Astrocyte (in vitro differentiated cells and primary cell): Measurements from ENCODE around the gene RPL7A. TPM values are rescaled to one million over a fixed set of nuclear protein-coding genes. Genes with fewer than 3 reads are reported as not detected.

Experiments
- DNase-seq: peaks from one replicate; pipeline ENCODE4 v3.0.0-alpha.2; 2010; ENCODE audit warnings: low read depth
- FAIRE-seq: peaks from 2 replicates; lab custom pipeline; 2011; peaks lifted over from hg19 to GRCh38; lab: Jason Lieb, UNC
- H2AFZ ChIP-seq: 2 replicates; pipeline ENCODE4 v1.6.0; 2012; ENCODE audit warnings: low read depth, low read length, inconsistent platforms
- H3K27ac ChIP-seq: 2 replicates; pipeline ENCODE4 v1.5.1; 2011; ENCODE audit warnings: low read depth, low read length, inconsistent platforms
- H3K27me3 ChIP-seq: 2 replicates; pipeline ENCODE4 v1.6.0; 2011; ENCODE audit warnings: low read length, inconsistent platforms; ENCODE audit not compliant: insufficient read depth
- H3K36me3 ChIP-seq: 2 replicates; pipeline ENCODE4 v1.5.1; 2011; ENCODE audit warnings: low read length, inconsistent platforms; ENCODE audit not compliant: insufficient read depth
- H3K4me1 ChIP-seq: 2 replicates; pipeline ENCODE4 v1.5.1; 2011; ENCODE audit warnings: low read length, inconsistent platforms; ENCODE audit not compliant: insufficient read depth
- H3K4me2 ChIP-seq: 2 replicates; pipeline ENCODE4 v1.6.0; 2012; ENCODE audit warnings: low read length, inconsistent platforms
- H3K4me3 ChIP-seq: 2 replicates; pipeline ENCODE4 v1.5.1; 2011; ENCODE audit warnings: low read depth, mild to moderate bottlenecking, low read length, inconsistent platforms; ENCODE audit not compliant: insufficient read depth
- H3K79me2 ChIP-seq: 2 replicates; pipeline ENCODE4 v1.6.0; 2012; ENCODE audit warnings: mild to moderate bottlenecking, low read length, inconsistent platforms; ENCODE audit not compliant: insufficient read depth
- H3K9ac ChIP-seq: 2 replicates; pipeline ENCODE4 v1.6.0; 2012; ENCODE audit warnings: mild to moderate bottlenecking, low read length, inconsistent platforms
- H3K9me3 ChIP-seq: 2 replicates; pipeline ENCODE4 v1.5.1; 2012; ENCODE audit warnings: low read depth, mild to moderate bottlenecking, low read length, inconsistent platforms; ENCODE audit not compliant: insufficient read depth
- H4K20me1 ChIP-seq: 2 replicates; pipeline ENCODE4 v1.6.0; 2012; ENCODE audit warnings: low read length, inconsistent platforms; ENCODE audit not compliant: insufficient read depth
- H3K27ac Mint-ChIP-seq: one replicate; pipeline ENCODE4 v1.8.0; 2021; ENCODE audit warnings: mild to moderate bottlenecking, mixed read lengths; ENCODE audit not compliant: unreplicated experiment
- H3K27me3 Mint-ChIP-seq: one replicate; pipeline ENCODE4 v1.8.0; 2021; ENCODE audit warnings: low read depth, mixed read lengths; ENCODE audit not compliant: unreplicated experiment
- H3K36me3 Mint-ChIP-seq: one replicate; pipeline ENCODE4 v1.8.0; 2021; ENCODE audit warnings: low read depth, mixed read lengths; ENCODE audit not compliant: unreplicated experiment
- H3K4me1 Mint-ChIP-seq: one replicate; pipeline ENCODE4 v1.8.0; 2021; ENCODE audit warnings: low read depth, mixed read lengths; ENCODE audit not compliant: unreplicated experiment
- H3K4me3 Mint-ChIP-seq: one replicate; pipeline ENCODE4 v1.8.0; 2021; ENCODE audit warnings: mild to moderate bottlenecking, moderate library complexity, mixed read lengths; ENCODE audit not compliant: unreplicated experiment
- H3K9me3 Mint-ChIP-seq: one replicate; pipeline ENCODE4 v1.8.0; 2021; ENCODE audit warnings: mild to moderate bottlenecking, mixed read lengths; ENCODE audit not compliant: unreplicated experiment
- EZH2 ChIP-seq: IDR thresholded peaks from 2 replicates; pipeline ENCODE4 v1.6.1; 2012; ENCODE audit warnings: mild to moderate bottlenecking, low read length, inconsistent platforms; ENCODE audit not compliant: insufficient read depth
- total RNA-seq: library from RNA; stranded (reverse); gene quantifications from 2 replicates; pipeline ENCODE4 v1.2.1, GENCODE V29; 2021
- TF ChIP-seq, protein P1 (sequence below): IDR thresholded peaks from 2 replicates; pipeline ENCODE4 v1.5.1; 2011; ENCODE audit warnings: low read depth, mild to moderate bottlenecking, inconsistent platforms, low read length, moderate library complexity; ENCODE audit not compliant: insufficient read depth

Gene RPL7A
- total RNA-seq, 1 donor from 2014 or later: 1,364 TPM

DNA sequence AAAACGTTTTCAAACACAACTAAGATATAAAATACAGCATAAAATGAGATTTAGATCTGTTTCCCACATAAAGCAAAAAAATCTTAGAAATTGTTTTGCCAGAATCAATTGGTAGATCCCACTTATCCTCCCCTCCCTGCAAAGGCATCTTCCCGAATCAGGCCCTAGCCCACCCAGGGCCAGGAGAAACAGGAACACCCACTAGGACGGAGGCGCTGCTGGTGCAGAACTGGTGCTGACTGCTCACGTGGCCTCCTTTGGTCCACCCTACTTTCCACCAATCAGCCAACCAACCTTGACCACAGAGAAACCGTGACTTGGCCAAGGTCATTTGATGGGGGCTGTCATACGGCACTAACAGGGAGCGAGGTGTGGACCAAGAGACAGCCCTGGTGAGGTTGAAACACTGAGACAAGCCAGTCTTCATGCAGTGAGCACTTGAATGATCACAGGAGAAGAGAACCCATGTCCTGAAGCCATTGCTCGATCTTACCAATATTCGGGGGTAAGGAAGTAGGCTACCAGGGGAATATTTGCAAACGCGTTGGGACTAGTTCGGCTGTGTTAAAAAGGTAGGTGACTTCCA lies 13.6 kb downstream of the RPL7A start:
- Mint-ChIP-seq H3K4me3 (no peak overlapping the region), H3K36me3 (peaks cover 11% of the 10 kb centered on the region), H3K9me3 (no peaks in the 10 kb centered on the region), H3K27me3 (no peaks in the 10 kb centered on the region), H3K27ac (peak overlapping the region; percentile 75), H3K4me1 (peaks cover 31% of the 10 kb centered on the region)
- Histone ChIP-seq H3K4me1 (peaks cover 9% of the 10 kb centered on the region), H3K27me3 (no peaks in the 10 kb centered on the region), H3K4me3 (no peak overlapping the region), H2AFZ (no peak overlapping the region), H3K9ac (no peak overlapping the region), H3K79me2 (peaks cover 92% of the 10 kb centered on the region), H4K20me1 (peaks cover 94% of the 10 kb centered on the region), H3K36me3 (peaks cover 53% of the 10 kb centered on the region), H3K27ac (no peak overlapping the region), H3K4me2 (no peak overlapping the region), H3K9me3 (no peaks in the 10 kb centered on the region)
- TF ChIP-seq EZH2: no peak
- TF ChIP-seq, protein P1, sequence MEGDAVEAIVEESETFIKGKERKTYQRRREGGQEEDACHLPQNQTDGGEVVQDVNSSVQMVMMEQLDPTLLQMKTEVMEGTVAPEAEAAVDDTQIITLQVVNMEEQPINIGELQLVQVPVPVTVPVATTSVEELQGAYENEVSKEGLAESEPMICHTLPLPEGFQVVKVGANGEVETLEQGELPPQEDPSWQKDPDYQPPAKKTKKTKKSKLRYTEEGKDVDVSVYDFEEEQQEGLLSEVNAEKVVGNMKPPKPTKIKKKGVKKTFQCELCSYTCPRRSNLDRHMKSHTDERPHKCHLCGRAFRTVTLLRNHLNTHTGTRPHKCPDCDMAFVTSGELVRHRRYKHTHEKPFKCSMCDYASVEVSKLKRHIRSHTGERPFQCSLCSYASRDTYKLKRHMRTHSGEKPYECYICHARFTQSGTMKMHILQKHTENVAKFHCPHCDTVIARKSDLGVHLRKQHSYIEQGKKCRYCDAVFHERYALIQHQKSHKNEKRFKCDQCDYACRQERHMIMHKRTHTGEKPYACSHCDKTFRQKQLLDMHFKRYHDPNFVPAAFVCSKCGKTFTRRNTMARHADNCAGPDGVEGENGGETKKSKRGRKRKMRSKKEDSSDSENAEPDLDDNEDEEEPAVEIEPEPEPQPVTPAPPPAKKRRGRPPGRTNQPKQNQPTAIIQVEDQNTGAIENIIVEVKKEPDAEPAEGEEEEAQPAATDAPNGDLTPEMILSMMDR: no peak
- DNase-seq (no peak), FAIRE-seq (no peak)

- peaks cover 11% of the 10 kb centered on the region for H3K36me3 Mint-ChIP-seq
- no peak overlapping the region for H3K27ac ChIP-seq
- no peak for FAIRE-seq
- H3K4me3 Mint-ChIP-seq: no peak overlapping the region
- H3K27me3 ChIP-seq: no peaks in the 10 kb centered on the region
- H3K9me3 Mint-ChIP-seq: no peaks in the 10 kb centered on the region
- no peak overlapping the region for H2AFZ ChIP-seq
- TF ChIP-seq, protein P1: no peak
- peaks cover 92% of the 10 kb centered on the region for H3K79me2 ChIP-seq
- H4K20me1 ChIP-seq: peaks cover 97% of the 10 kb centered on the region
- DNase-seq: no peak
- H3K4me1 Mint-ChIP-seq: peaks cover 31% of the 10 kb centered on the region
- H3K9me3 ChIP-seq: no peaks in the 10 kb centered on the region
- H3K4me1 ChIP-seq: peaks cover 3% of the 10 kb centered on the region
- no peak overlapping the region for H3K4me2 ChIP-seq
- peaks cover 56% of the 10 kb centered on the region for H3K36me3 ChIP-seq
- H3K9ac ChIP-seq: no peak overlapping the region
- H3K27me3 Mint-ChIP-seq: no peaks in the 10 kb centered on the region
- H3K4me3 ChIP-seq: no peak overlapping the region
- no peak overlapping the region for H3K27ac Mint-ChIP-seq
Measured at GRCh38 chr9:133362359-133363044, 14.5 kb downstream of the RPL7A start.

DNA sequence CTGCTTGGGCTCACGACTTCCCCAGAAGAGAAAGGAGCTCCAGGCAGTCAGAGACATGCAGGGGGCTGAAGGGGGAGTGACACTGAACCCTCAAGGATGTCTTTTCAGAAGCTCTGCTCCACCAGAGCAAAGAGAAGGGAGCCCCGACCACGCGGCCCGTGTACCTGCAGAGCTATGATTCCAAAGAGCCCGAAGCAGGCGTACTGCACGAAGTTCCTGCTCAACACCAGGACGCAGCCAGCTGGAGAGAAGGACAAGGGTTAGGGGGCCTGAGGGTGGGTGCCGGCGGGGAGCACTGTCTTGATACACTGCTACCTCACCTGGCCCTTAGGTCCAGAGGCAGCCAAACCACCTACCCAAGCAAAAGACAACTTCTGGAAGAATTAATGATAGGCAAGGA lies 18.4 kb downstream of the RPL7A start:
- Histone ChIP-seq H3K9me3 (no peaks in the 10 kb centered on the region), H3K4me2 (no peak overlapping the region), H3K36me3 (peaks cover 61% of the 10 kb centered on the region), H3K4me1 (peaks cover 21% of the 10 kb centered on the region), H3K4me3 (no peak overlapping the region), H3K27ac (no peak overlapping the region), H3K79me2 (peaks cover 96% of the 10 kb centered on the region), H2AFZ (no peak overlapping the region), H3K27me3 (no peaks in the 10 kb centered on the region), H4K20me1 (peaks cover 97% of the 10 kb centered on the region), H3K9ac (no peak overlapping the region)
- Mint-ChIP-seq H3K9me3 (no peaks in the 10 kb centered on the region), H3K4me1 (peaks cover 44% of the 10 kb centered on the region), H3K36me3 (peaks cover 20% of the 10 kb centered on the region), H3K4me3 (no peak overlapping the region), H3K27ac (no peak overlapping the region), H3K27me3 (no peaks in the 10 kb centered on the region)
- DNase-seq: no peak
- FAIRE-seq: no peak
- no peak for TF ChIP-seq EZH2
- TF ChIP-seq, protein P1: no peak
